Stomach (tissue), 4 donors: ENCODE data around the gene WLS.

Source experiments
- EP300 ChIP-seq: sonication (generic); formaldehyde crosslinking; IDR thresholded peaks from one replicate; pipeline ENCODE4 v1.6.1; 2017; ENCODE audit warnings: antibody characterized with exemption
- TF ChIP-seq, protein P1 (sequence below), 7 experiments: fragments of 450-650 bp in 4 of 7; fragments of 200-600 bp in 3 of 7; sonication (generic) in 3 of 7; IDR thresholded peaks; one replicate each; pipeline ENCODE4 v1.5.1; 2016 to 2019; ENCODE audit warnings: antibody characterized with exemption in 7 of 7, control low read depth in 2 of 7, mild to moderate bottlenecking in 1 of 7

DNA sequence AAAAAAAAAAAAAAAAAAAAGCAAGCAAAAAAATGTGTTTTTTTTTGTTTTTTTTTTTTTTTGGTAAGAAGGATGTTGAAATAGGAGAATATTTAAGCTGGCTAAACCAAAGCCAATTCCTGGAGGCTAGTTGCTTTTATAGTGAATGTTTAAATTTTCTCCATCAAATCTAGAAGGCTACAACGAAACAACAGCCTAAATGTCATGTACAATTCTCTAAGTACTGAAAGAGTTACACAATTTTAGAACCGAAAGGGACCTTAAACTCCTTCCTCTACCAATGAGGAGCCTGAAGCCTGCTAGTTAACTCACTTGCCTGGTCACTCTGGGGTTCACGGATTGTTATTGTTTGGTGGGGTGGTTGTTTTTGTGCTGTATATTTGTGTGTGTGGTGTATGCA lies 3.5 kb downstream of the WLS start:
- TF ChIP-seq, protein P1, sequence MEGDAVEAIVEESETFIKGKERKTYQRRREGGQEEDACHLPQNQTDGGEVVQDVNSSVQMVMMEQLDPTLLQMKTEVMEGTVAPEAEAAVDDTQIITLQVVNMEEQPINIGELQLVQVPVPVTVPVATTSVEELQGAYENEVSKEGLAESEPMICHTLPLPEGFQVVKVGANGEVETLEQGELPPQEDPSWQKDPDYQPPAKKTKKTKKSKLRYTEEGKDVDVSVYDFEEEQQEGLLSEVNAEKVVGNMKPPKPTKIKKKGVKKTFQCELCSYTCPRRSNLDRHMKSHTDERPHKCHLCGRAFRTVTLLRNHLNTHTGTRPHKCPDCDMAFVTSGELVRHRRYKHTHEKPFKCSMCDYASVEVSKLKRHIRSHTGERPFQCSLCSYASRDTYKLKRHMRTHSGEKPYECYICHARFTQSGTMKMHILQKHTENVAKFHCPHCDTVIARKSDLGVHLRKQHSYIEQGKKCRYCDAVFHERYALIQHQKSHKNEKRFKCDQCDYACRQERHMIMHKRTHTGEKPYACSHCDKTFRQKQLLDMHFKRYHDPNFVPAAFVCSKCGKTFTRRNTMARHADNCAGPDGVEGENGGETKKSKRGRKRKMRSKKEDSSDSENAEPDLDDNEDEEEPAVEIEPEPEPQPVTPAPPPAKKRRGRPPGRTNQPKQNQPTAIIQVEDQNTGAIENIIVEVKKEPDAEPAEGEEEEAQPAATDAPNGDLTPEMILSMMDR (IDR thresholded peaks at IDR 0.05) = no peak
- TF ChIP-seq EP300 = no peak
